Kidney (tissue), 14 donors: ENCODE results near the gene MRGPRE. TPM values are rescaled to one million over a fixed set of nuclear protein-coding genes. Genes with fewer than 3 reads are reported as not detected.

Source experiments
- DNase-seq, 5 donors: peaks; one replicate each; pipeline ENCODE4 v3.0.0-alpha.2; 2013 to 2020
- FAIRE-seq: peaks from 2 replicates; lab custom pipeline; 2012; peaks lifted over from hg19 to GRCh38; lab: Jason Lieb, UNC
- H3K27ac ChIP-seq, 2 donors: one replicate each; pipeline ENCODE4 v1.7.0; 2013; ENCODE audit warnings: low read depth in 2 of 2, low read length in 2 of 2, inconsistent platforms in 1 of 2
- H3K27me3 ChIP-seq: one replicate; pipeline ENCODE4 v1.7.1; 2013; ENCODE audit warnings: low read length, inconsistent platforms; ENCODE audit not compliant: control insufficient read depth, insufficient read depth
- H3K36me3 ChIP-seq, 3 donors: one replicate each; pipeline versions ENCODE4 v1.7.0 to v1.7.1; 2013; ENCODE audit warnings: low read length in 3 of 3, control low read depth in 1 of 3, inconsistent platforms in 1 of 3; ENCODE audit not compliant: insufficient read depth in 3 of 3, control insufficient read depth in 2 of 3
- H3K4me1 ChIP-seq, 3 donors: one replicate each; pipeline versions ENCODE4 v1.7.0 to v1.7.1; 2013; ENCODE audit warnings: low read length in 3 of 3, inconsistent platforms in 1 of 3, low read depth in 1 of 3; ENCODE audit not compliant: control insufficient read depth in 2 of 3, insufficient read depth in 2 of 3
- H3K4me3 ChIP-seq, 3 donors: one replicate each; pipeline versions ENCODE4 v1.7.0 to v1.8.1; 2013; ENCODE audit warnings: low read length in 3 of 3, control low read depth in 1 of 3, inconsistent platforms in 1 of 3
- H3K9ac ChIP-seq, 3 donors: one replicate each; pipeline versions ENCODE4 v1.7.0 to v1.7.1; 2013; ENCODE audit warnings: low read length in 3 of 3, control low read depth in 1 of 3, inconsistent platforms in 1 of 3
- H3K9me3 ChIP-seq, 3 donors: one replicate each; pipeline versions ENCODE4 v1.7.0 to v1.7.1; 2013; ENCODE audit warnings: low read length in 3 of 3, control low read depth in 1 of 3, inconsistent platforms in 1 of 3; ENCODE audit not compliant: control insufficient read depth in 2 of 3, insufficient read depth in 1 of 3
- intact Hi-C: fragments of 100-400 bp; cut with DNase I; formaldehyde crosslinking; loops from one replicate; pipeline ENCODE4 v1.11.1; 2022
- polyA plus RNA-seq: library from polyadenylated mRNA; stranded (reverse); fragments of 350-450 nt; fragmentation: Illumina TruSeq; extraction: RNeasy Lipid Tissue Mini Kit (QIAGEN cat#74804); gene quantifications from one replicate; pipeline ENCODE4 v1.2.3, GENCODE V29; 2014; ENCODE audit warnings: low read depth, low replicate concordance; ENCODE audit not compliant: insufficient read depth
- total RNA-seq: library from RNA; stranded (reverse); fragmentation: NEBNext Ultra II Directional; extraction: Animal tissue kit (Norgen Biotek cat#: 25700); gene quantifications from one replicate; pipeline ENCODE4 v1.2.1, GENCODE V29; 2021
- TF ChIP-seq, protein P1 (sequence below): IDR thresholded peaks from 3 replicates; pipeline ENCODE4 v1.5.1; 2012; ENCODE audit warnings: mild to moderate bottlenecking, moderate library complexity, borderline replicate concordance; ENCODE audit not compliant: insufficient read depth; ENCODE audit errors: extremely low read depth
- donor health status: control.
- donor health status: control.
- donor health status: control.
- donor health status: control.
- donor health status: control.
- donor health status: DM: yes; HTN: yes; CAD: no.
- donor health status: Normal renal cell carcinoma (clear cell type).

The MRGPRE gene
- total and polyA plus RNA-seq, 2 donors from 2014 or later = 0.22 TPM; not detected in 1

DNA sequence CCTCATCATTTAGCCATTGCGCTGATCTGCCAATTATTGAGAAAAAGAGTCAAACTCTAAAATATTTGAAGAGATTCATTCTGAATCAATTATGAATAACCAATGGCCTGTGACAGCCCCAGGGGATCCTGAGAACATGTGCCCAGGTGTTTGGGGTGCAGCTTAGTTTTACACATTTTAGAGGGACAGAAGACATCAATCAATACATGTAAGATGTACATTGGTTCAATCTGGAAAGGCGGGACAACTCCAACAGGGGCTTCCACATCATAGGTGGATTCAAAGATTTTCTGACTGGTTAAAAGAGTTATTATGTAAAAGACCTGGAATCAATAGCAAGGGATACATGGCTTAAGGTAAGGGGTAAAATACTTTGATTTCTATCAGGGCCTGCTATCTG lies 4.9 kb upstream of the MRGPRE start:
- no peaks in the 10 kb centered on the region for H3K36me3 ChIP-seq
- intact Hi-C loops = no loop called here
- no peaks in the 10 kb centered on the region for H3K9me3 ChIP-seq
- no peak overlapping the region for H3K4me3 ChIP-seq
- no peaks in the 10 kb centered on the region for H3K27me3 ChIP-seq
- TF ChIP-seq, protein P1, sequence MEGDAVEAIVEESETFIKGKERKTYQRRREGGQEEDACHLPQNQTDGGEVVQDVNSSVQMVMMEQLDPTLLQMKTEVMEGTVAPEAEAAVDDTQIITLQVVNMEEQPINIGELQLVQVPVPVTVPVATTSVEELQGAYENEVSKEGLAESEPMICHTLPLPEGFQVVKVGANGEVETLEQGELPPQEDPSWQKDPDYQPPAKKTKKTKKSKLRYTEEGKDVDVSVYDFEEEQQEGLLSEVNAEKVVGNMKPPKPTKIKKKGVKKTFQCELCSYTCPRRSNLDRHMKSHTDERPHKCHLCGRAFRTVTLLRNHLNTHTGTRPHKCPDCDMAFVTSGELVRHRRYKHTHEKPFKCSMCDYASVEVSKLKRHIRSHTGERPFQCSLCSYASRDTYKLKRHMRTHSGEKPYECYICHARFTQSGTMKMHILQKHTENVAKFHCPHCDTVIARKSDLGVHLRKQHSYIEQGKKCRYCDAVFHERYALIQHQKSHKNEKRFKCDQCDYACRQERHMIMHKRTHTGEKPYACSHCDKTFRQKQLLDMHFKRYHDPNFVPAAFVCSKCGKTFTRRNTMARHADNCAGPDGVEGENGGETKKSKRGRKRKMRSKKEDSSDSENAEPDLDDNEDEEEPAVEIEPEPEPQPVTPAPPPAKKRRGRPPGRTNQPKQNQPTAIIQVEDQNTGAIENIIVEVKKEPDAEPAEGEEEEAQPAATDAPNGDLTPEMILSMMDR = no peak
- no peaks in the 10 kb centered on the region for H3K4me1 ChIP-seq
- H3K9ac ChIP-seq = no peak overlapping the region
- FAIRE-seq = no peak
- no peak for DNase-seq
- no peak overlapping the region for H3K27ac ChIP-seq

GRCh38 chr11:3234846-3235245 lies 2.6 kb upstream of the MRGPRE start:
- TF ChIP-seq, protein P1 = no peak

DNA sequence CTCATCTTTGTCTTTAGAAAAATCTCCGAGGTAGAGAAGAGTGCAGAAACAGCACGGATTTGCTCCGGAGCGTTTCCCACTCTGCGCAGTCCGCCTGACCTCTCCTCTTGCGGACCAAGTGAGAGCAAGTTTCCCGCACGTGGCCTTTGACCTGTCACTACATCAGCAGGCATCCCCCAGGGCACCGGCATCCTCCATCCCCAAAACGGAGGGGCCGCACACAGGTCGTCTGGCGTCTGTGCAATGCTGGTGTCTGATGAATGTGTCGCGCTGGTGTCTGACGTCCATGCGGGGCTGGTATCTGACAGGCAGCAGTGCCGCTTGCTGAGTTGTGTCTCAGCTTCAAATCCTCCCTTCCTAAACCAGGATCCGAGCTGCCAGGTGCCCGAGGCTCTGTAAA lies 739 bp upstream of the MRGPRE start:
- no peaks in the 10 kb centered on the region for H3K27me3 ChIP-seq
- intact Hi-C loops = no loop called here
- no peaks in the 10 kb centered on the region for H3K9me3 ChIP-seq
- no peak overlapping the region for H3K9ac ChIP-seq
- FAIRE-seq (no peak), DNase-seq (no peak)
- no peaks in the 10 kb centered on the region for H3K36me3 ChIP-seq
- H3K4me1 ChIP-seq = no peaks in the 10 kb centered on the region
- H3K27ac ChIP-seq = no peak overlapping the region
- H3K4me3 ChIP-seq = no peak overlapping the region
- TF ChIP-seq, protein P1 = no peak

More at GRCh38 chr11:3234846-3235245, 2.6 kb upstream of the MRGPRE start:
- Histone ChIP-seq H3K9me3 (no peaks in the 10 kb centered on the region), H3K27me3 (no peaks in the 10 kb centered on the region), H3K4me3 (no peak overlapping the region), H3K9ac (no peak overlapping the region), H3K4me1 (no peaks in the 10 kb centered on the region), H3K36me3 (no peaks in the 10 kb centered on the region), H3K27ac (no peak overlapping the region)
- FAIRE-seq (no peak), DNase-seq (no peak)
- intact Hi-C loops = no loop called here

DNA sequence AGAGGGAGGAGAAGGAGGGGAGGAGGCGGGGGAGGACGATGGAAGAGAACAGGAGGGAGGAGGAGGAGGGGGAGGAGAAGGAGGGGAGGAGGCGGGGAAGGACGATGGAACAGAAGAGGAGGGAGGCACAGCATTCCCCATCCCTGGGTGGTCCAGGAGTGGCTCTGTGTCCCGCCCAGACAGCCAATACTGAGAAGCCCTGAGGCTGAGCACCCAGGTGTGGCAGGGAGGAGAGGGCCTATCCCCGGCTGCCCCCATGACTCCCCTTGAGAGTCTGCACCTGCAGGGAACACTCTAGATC lies 717 bp downstream of the MRGPRE start:
- intact Hi-C loops = no loop called here
- Histone ChIP-seq H3K27me3 (no peaks in the 10 kb centered on the region), H3K4me3 (no peak overlapping the region), H3K9ac (no peak overlapping the region), H3K27ac (no peak overlapping the region), H3K9me3 (no peaks in the 10 kb centered on the region), H3K4me1 (no peaks in the 10 kb centered on the region), H3K36me3 (no peaks in the 10 kb centered on the region)
- no peak for FAIRE-seq
- DNase-seq = peak in 1 of 5 donors; percentile 44
- TF ChIP-seq, protein P1 = no peak
